ENCODE measurements around the gene CTSH. TPM values are rescaled to one million over a fixed set of nuclear protein-coding genes. Genes with fewer than 3 reads are reported as not detected.
A peak's percentile ranks its signal among the peaks of the same experiment; 100 is the strongest.
"Not testable (repeated sequence)": the region's sequence is repeated elsewhere in the genome, so short reads cannot be mapped to it uniquely, and the experiment has no call there.

The CTSH gene
- total and polyA plus RNA-seq, 7 donors: 37.4 to 274 (median 96.7) TPM

DNA sequence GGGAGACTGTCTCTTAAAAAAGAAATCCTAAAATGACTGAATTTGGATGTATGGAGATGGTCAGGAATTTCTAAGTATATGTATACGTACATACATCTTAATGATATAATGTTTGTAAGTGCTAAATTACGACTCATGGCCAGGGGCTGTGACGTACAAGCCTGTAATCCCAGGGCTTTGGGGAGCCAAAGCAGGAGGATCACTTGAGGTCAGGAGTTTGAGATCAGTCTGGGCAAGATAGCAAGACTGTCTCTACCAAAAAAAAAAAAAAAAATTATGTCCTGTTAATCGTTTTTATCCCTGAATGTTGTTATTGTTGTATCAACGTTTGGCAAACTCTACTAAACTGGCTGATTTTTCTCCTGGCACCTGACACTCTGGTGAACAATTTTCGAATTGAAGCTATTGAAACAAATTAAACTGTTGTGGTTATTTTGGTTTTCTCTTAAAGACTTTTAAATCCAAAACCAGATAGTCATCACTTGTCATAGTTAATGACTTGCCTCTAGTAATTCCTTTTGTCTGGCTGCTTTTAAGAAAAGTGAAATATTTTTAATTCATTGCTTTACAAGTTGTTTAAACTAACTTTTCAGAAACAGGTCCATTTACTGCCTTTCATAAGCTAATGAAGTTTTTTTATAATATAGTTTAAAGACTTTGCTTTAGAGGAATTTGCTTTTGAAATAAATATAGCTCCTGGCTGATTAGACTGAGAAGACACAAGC lies 65.2 kb downstream of the CTSH start:
- H3K9me3 ChIP-seq: no peaks in the 10 kb centered on the region
- H3K4me3 ChIP-seq: no peak overlapping the region
- 49 to 50% methylated on average over 6 of the region's 6 CpGs for WGBS, 2 donors
- intact Hi-C loops (cut with DNase I): no loop called here
- DNase-seq: no peak
- H3K4me1 ChIP-seq: peaks cover 0 to 80% (median 69%) of the 10 kb centered on the region in 4 donors
- no peak for TF ChIP-seq POLR2AphosphoS5 (IDR thresholded peaks at IDR 0.05)
- TF ChIP-seq, protein P1, sequence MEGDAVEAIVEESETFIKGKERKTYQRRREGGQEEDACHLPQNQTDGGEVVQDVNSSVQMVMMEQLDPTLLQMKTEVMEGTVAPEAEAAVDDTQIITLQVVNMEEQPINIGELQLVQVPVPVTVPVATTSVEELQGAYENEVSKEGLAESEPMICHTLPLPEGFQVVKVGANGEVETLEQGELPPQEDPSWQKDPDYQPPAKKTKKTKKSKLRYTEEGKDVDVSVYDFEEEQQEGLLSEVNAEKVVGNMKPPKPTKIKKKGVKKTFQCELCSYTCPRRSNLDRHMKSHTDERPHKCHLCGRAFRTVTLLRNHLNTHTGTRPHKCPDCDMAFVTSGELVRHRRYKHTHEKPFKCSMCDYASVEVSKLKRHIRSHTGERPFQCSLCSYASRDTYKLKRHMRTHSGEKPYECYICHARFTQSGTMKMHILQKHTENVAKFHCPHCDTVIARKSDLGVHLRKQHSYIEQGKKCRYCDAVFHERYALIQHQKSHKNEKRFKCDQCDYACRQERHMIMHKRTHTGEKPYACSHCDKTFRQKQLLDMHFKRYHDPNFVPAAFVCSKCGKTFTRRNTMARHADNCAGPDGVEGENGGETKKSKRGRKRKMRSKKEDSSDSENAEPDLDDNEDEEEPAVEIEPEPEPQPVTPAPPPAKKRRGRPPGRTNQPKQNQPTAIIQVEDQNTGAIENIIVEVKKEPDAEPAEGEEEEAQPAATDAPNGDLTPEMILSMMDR (IDR thresholded peaks at IDR 0.05): no peak
- TF ChIP-seq POLR2A (IDR thresholded peaks at IDR 0.05): no peak
- TF ChIP-seq EP300 (IDR thresholded peaks at IDR 0.05): no peak
- peaks cover 0 to 29% (median 10%) of the 10 kb centered on the region in 4 donors for H3K36me3 ChIP-seq
- H3K27me3 ChIP-seq: no peaks in the 10 kb centered on the region
- H3K27ac ChIP-seq: peak overlapping the region; percentile 24 to 95 (median 41)

GRCh38 chr15:78878356-78878755 lies 66.5 kb downstream of the CTSH start:
- DNase-seq: no peak
- Histone ChIP-seq H3K27me3 (no peaks in the 10 kb centered on the region), H3K4me3 (no peak overlapping the region), H3K4me1 (peaks cover 0 to 81% (median 71%) of the 10 kb centered on the region in 4 donors), H3K27ac (peak overlapping the region in 2 of 4 donors; percentile 95 to 100), H3K9me3 (no peaks in the 10 kb centered on the region), H3K36me3 (peaks cover 0 to 29% (median 10%) of the 10 kb centered on the region in 4 donors)
- intact Hi-C loops (cut with DNase I): no loop called here
- TF ChIP-seq POLR2AphosphoS5 (IDR thresholded peaks at IDR 0.05): no peak
- no peak for TF ChIP-seq EP300 (IDR thresholded peaks at IDR 0.05)
- TF ChIP-seq, protein P1 (IDR thresholded peaks at IDR 0.05): no peak
- no peak for TF ChIP-seq POLR2A (IDR thresholded peaks at IDR 0.05)
- WGBS, 2 donors: 55 to 59% methylated on average over 1 of the region's 1 CpG

- Histone ChIP-seq H3K36me3 (peaks cover 0 to 20% (median 8%) of the 10 kb centered on the region in 4 donors), H3K4me1 (peaks cover 0 to 74% (median 65%) of the 10 kb centered on the region in 4 donors), H3K27ac (peak overlapping the region in 3 of 4 donors; percentile 26 to 100 (median 95)), H3K4me3 (peak overlapping the region in 1 of 4 donors; percentile 12)
- H3K27me3 ChIP-seq; intact Hi-C loops (cut with DNase I); DNase-seq; H3K9me3 ChIP-seq: not testable (repeated sequence)
- WGBS, 2 donors: 77 to 83% methylated on average over 14 of the region's 14 CpGs
Observed at GRCh38 chr15:78876954-78877353, 67.9 kb downstream of the CTSH start.

DNA sequence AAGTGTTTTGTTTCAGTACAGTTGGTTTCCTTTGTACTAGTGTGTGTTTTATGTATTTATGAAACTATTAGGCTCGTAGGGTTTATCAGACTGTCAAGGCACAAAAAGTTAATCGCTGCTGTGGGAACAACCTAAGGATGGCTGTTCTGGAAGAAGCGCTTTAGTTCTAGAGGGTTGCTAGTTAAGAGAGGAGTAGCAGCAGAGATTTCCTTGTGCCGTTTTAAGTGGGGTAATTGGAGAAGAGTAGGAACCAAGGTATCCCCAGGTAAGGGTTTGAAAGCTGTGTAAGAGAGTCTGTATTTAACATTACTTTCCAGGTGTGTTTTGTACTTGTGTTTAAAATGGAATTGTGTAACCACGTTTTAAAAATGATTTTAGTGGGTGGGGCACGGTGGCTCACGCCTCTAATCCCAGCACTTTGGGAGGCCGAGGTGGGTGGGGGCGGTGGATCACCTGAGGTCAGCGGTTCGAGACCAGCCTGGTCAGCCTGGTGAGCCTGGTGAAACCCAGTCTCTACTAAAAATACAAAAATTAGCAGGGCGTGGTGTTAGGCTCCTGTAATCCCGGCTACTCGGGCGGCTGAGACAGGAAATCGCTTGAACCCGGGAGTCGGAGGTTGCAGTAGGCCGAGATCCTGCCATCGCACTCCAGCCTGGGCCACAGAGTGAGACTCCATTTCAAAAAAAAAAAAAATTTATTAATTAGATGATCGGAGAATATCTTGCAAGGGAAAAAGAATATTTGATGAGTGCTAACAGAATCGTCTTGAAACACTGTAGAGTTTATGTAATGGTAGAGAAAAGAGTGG lies 69.5 kb downstream of the CTSH start:
- TF ChIP-seq EP300 (IDR thresholded peaks at IDR 0.05): no peak
- TF ChIP-seq, protein P1 (IDR thresholded peaks at IDR 0.05): no peak
- no peak for TF ChIP-seq POLR2A (IDR thresholded peaks at IDR 0.05)
- no peak for TF ChIP-seq POLR2AphosphoS5 (IDR thresholded peaks at IDR 0.05)
- H3K4me3 ChIP-seq: peak overlapping the region in 3 of 4 donors; percentile 74 to 99 (median 93)
- no peaks in the 10 kb centered on the region for H3K9me3 ChIP-seq

More for the DNA sequence above, 69.5 kb downstream of the CTSH start:
- H3K27me3 ChIP-seq: no peaks in the 10 kb centered on the region
- intact Hi-C loops (cut with DNase I): no loop called here
- peaks cover 0 to 66% (median 58%) of the 10 kb centered on the region in 4 donors for H3K4me1 ChIP-seq
- peaks cover 0 to 6% (median 2%) of the 10 kb centered on the region in 4 donors for H3K36me3 ChIP-seq
- WGBS, 2 donors: 60 to 64% methylated on average over 22 of the region's 22 CpGs
- peak overlapping the region; percentile 95 to 100 (median 100) for H3K27ac ChIP-seq
- no peak for DNase-seq

All from sigmoid colon (tissue), 7 donors.